Lung (tissue), 12 donors: ENCODE measurements around the gene PPP4C. TPM values are rescaled to one million over a fixed set of nuclear protein-coding genes. Genes with fewer than 3 reads are reported as not detected.

Source experiments
- ATAC-seq: fragments of 200-7000 bp; cut with Tn5 transposase; one replicate; pipeline ENCODE4 v1.9.1; 2020; ENCODE audit warnings: moderate number of reproducible peaks; ENCODE audit not compliant: insufficient read depth, low FRiP score
- DNase-seq, 3 donors: peaks; one replicate each; pipeline ENCODE4 v3.0.0-alpha.2; 2013 to 2017
- H3K27ac ChIP-seq, 2 donors: one replicate each; pipeline ENCODE4 v1.5.1; 2013; ENCODE audit warnings: mild to moderate bottlenecking in 2 of 2, moderate library complexity in 2 of 2, control low read depth in 1 of 2, inconsistent platforms in 1 of 2, low read depth in 1 of 2, low read length in 1 of 2
- H3K27me3 ChIP-seq, 3 donors: one replicate each; pipeline ENCODE4 v1.5.1; 2013; ENCODE audit warnings: low read length in 2 of 3; ENCODE audit not compliant: control insufficient read depth in 3 of 3, insufficient read depth in 3 of 3
- H3K36me3 ChIP-seq, 4 donors: one replicate each; pipeline ENCODE4 v1.5.1; 2013; ENCODE audit warnings: low read length in 4 of 4, mild to moderate bottlenecking in 1 of 4, moderate library complexity in 1 of 4; ENCODE audit not compliant: control insufficient read depth in 4 of 4, insufficient read depth in 4 of 4
- H3K4me1 ChIP-seq, 5 donors: one replicate each; pipeline ENCODE4 v1.5.1; 2013; ENCODE audit warnings: low read length in 5 of 5, mild to moderate bottlenecking in 2 of 5, moderate library complexity in 1 of 5; ENCODE audit not compliant: control insufficient read depth in 5 of 5, insufficient read depth in 5 of 5
- H3K4me3 ChIP-seq: one replicate; pipeline ENCODE4 v1.5.1; 2013; ENCODE audit warnings: mild to moderate bottlenecking, control low read depth, moderate library complexity
- H3K9ac ChIP-seq, 2 donors: one replicate each; pipeline ENCODE4 v1.5.1; 2013; ENCODE audit warnings: low read length in 2 of 2, control low read depth in 1 of 2; ENCODE audit not compliant: insufficient read depth in 1 of 2
- H3K9me3 ChIP-seq, 4 donors: one replicate each; pipeline ENCODE4 v1.5.1; 2013; ENCODE audit warnings: low read length in 3 of 4, mild to moderate bottlenecking in 1 of 4, moderate library complexity in 1 of 4; ENCODE audit not compliant: control insufficient read depth in 4 of 4, insufficient read depth in 3 of 4
- CTCF ChIP-seq: IDR thresholded peaks from 2 replicates; pipeline ENCODE4 v1.5.1; 2012; ENCODE audit warnings: mild to moderate bottlenecking; ENCODE audit errors: control extremely low read depth, extremely low read depth
- WGBS, 2 donors: extraction: QIAGEN DNeasy Blood & Tissue Kit; methylation state at CpG; one replicate each; pipeline ENCODE4 v1.1.7; 2013; 5-methylcytosine and 5-hydroxymethylcytosine counted together
- polyA plus RNA-seq, 2 donors: library from polyadenylated mRNA; stranded (reverse); fragments of 200-250 nt; gene quantifications; one replicate each; pipeline ENCODE4 v1.2.1, GENCODE V29; 2013
- total RNA-seq, 2 donors: library from RNA; depleted of rRNA in 1 of 2; stranded (reverse); fragments of >200 nt in 1 of 2; gene quantifications; one replicate each; pipeline ENCODE4 v1.2.1, GENCODE V29; 2014 to 2021
- donor health status: control.
- donor health status: control.
- donor health status: Bipolar disorder and iron deficiency.
- donor health status: healthy.
- donor health status: DM: yes; HTN: yes; CAD: no.

Gene PPP4C
- total and polyA plus RNA-seq, 4 donors: 51.7 to 143 (median 102) TPM

DNA sequence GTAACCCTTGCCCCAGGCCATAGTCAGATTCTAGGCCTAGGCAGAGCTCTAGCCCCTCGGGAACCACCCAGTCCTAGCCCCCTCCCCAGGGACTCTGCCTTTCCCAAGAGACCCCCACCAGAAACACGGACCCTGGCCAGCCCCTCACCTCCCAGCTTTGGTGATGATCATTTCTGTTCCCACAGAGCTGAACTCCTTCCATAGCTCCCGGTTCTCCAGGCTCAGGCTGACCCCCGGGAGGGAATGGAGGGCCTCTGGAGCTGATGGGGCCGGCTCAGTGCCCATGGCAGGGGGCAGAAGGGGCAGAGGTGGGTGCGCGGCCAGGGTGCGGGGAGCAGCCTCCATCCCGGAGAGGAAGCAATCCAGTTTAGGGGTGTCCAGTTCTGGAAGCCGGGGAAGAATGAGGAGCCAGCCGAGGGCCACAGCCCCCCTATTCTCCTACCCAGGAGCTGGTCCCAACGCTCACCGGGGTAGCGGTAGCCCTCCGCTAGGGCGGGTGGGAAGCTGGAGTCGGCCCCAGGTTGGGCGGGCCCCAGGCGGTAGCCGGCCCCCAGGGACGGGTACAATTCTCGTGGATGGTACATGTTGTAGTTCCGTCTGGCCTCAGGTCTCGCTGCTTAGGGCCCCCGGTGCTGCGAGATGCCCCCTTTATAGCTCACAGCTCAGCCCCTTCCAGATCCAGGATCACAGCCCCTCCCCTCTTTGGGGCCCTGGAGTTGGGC, 15.0 kb downstream of the PPP4C start:
- Histone ChIP-seq H3K27me3 (no peaks in the 10 kb centered on the region), H3K36me3 (peaks cover 0 to 16% (median 12%) of the 10 kb centered on the region in 4 donors), H3K9ac (no peak overlapping the region), H3K9me3 (peaks cover 0 to 2% (median 0%) of the 10 kb centered on the region in 4 donors), H3K4me3 (no peak overlapping the region), H3K27ac (no peak overlapping the region), H3K4me1 (peaks cover 0 to 32% (median 10%) of the 10 kb centered on the region in 5 donors)
- WGBS, 2 donors: 77 to 80% methylated on average over 26 of the region's 26 CpGs
- ATAC-seq (no peak), DNase-seq (no peak)
- TF ChIP-seq CTCF: no peak

DNA sequence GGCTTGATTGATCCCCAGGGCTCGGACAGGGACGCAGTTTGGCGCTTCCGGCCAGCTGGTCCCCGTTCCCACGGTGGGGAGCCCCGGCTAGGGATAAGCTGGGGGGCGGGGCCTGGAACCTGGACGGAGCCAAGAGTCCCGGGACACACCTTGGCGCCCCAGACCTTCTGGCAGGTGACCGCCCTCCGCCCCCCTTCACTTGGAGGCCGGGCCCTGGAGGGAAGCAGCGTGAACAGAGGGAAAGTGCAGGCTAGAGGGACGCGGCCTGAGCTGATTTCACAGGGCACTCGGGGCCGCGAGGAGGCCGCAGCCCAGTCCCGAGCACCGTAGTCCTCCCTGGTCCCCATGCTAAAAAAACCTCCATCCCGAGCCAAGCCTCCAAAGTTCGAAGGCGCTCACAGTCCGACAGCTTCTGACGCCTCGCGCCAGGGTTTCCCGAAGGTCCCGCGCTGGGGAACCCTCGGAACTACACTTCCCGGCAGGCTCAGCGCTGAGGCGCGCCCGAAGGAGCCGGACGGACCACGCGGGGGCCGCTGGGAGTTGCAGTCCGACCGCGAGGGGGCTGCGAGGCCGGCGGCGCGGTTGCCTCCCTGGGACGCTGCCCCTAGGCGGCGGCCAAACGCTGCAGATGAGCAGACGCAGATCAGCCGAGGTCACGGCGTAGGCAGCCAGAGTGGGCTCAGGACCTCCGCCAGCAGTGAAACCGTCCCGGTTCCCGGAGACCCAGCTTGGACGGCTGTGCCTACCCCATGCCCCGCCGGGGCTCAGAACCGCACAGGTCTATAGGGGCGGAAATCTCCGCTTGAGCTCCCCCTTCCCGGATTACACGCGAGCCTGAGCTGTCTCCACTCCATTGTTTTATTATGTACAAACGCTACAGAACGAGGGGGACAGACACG, 15.9 kb downstream of the PPP4C start, which contains the start of gene TBX6:
TBX6 (minus strand) TSS at position 451 of the 899 bp plus-strand sequence. CDS start 731 bp downstream, outside the sequence.
- H3K9ac ChIP-seq: peak within 1 kb of the TSS in 1 of 2 donors; percentile 55
- peaks cover 0 to 2% (median under 1%) of the 10 kb centered on the region in 4 donors for H3K9me3 ChIP-seq
- peak; percentile 96 for TF ChIP-seq CTCF
- H3K4me1 ChIP-seq: peaks cover 0 to 36% (median 10%) of the 10 kb centered on the region in 5 donors
- peak within 1 kb of the TSS; percentile 89 to 90 for H3K27ac ChIP-seq
- H3K4me3 ChIP-seq: peak within 1 kb of the TSS; percentile 20
- DNase-seq: peak; percentile 94 to 96 (median 94)
- no peaks in the 10 kb centered on the region for H3K27me3 ChIP-seq
- 0 to 1% methylated on average over 72 to 76 of the region's 76 CpGs for WGBS, 2 donors
- ATAC-seq: peak; percentile 91
- peaks cover 0 to 12% (median 10%) of the 10 kb centered on the region in 4 donors for H3K36me3 ChIP-seq

- 1 to 2% methylated on average over 22 of the region's 22 CpGs for WGBS, 2 donors
Measured at GRCh38 chr16:30092373-30093010, 16.7 kb downstream of the PPP4C start.

More at GRCh38 chr16:30092373-30093010, 16.7 kb downstream of the PPP4C start:
- no peaks in the 10 kb centered on the region for H3K27me3 ChIP-seq
- H3K9me3 ChIP-seq: peaks cover 0 to 8% (median 3%) of the 10 kb centered on the region in 4 donors
- peak overlapping the region; percentile 20 for H3K4me3 ChIP-seq
- H3K36me3 ChIP-seq: peaks cover 0 to 12% (median 10%) of the 10 kb centered on the region in 4 donors
- peak overlapping the region; percentile 89 to 90 for H3K27ac ChIP-seq
- DNase-seq (peak; percentile 80 to 84 (median 83)), ATAC-seq (peak; percentile 66)
- peaks cover 0 to 36% (median 10%) of the 10 kb centered on the region in 5 donors for H3K4me1 ChIP-seq
- TF ChIP-seq CTCF: peak; percentile 38
- peak overlapping the region in 1 of 2 donors; percentile 55 for H3K9ac ChIP-seq
